HT-29 (cell line): ENCODE results near the gene MTRFR. TPM values are rescaled to one million over a fixed set of nuclear protein-coding genes. Genes with fewer than 3 reads are reported as not detected.
"Not testable (repeated sequence)": the region's sequence is repeated elsewhere in the genome, so short reads cannot be mapped to it uniquely, and the experiment has no call there.

Experiments
- DNase-seq: peaks from one replicate; pipeline ENCODE4 v3.0.0-alpha.2; 2015; ENCODE audit warnings: low spot score
- total RNA-seq: library from RNA; depleted of rRNA; stranded (reverse); fragments of >200 nt; shearing (Covaris generic); gene quantifications from 2 replicates; pipeline ENCODE4 v1.2.3, GENCODE V29; 2014; rRNA removed

The MTRFR gene
- total RNA-seq, result 11.8 and 15.6 TPM in 2 replicates

DNA sequence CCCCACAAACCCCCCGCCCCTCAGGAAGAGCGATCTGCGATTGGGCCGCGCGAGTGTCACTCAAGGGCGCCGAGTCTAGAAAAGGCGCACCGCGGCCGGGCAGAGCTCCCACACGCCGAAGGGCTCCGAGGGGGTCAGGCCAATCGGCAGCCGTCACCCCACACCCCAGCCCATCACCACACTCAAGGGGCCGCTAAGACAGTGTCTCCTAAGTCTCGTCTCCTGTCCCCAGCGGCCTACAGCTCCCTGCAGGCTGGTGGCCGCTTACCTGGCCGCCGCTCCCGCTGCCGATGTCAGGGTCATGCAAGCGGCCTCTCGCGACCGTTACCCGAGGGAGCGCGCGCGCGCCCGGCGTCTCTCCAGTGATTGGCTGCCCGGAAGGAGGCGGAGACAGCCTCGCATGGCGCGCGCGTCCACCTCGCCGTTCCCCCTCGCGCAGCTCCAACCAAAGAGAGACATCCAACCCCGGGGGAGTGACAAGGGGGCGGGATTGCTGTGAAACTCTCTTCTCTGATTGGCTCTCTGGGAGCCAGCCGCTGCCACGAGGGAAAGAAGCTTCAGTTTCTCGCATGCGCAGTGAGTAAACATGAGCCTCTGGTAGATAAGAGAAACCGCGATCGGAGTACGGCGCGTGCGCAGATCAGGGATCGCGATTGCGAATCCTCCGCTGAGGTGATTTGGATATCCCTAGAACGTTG is at the start of gene MTRFR, which contains the start of gene MPHOSPH9:
Gene MTRFR, plus strand, starts transcription at position 630 of the 698 bp plus-strand sequence. CDS start 20,239 bp downstream, outside the sequence.
Gene MPHOSPH9, minus strand, starts transcription at position 335 of the 698 bp plus-strand sequence. CDS start 2,777 bp downstream, outside the sequence.
- DNase-seq, result peak; percentile 100

GRCh38 chr12:123187637-123188036 is 45.6 kb upstream of the MTRFR start:
- DNase-seq, result no peak

DNA sequence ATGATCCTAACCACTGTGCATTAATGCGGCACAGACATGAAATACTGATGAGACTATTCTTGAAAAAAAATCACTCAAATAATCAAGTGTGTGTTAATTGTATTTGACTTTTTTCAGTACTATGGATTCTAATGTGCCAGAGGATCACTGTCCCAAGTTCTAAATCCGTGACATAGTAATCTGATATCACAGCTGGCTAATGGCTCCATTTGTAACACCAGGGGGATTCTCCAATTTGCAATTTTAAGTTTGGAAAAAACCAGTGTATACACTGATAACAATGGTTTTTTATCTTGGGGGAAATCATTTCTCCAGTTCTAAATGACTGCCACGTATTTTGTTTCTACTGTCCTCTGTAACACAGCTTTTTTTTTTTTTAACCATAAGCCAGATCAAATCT is 33.3 kb upstream of the MTRFR start:
- DNase-seq, result no peak

DNA sequence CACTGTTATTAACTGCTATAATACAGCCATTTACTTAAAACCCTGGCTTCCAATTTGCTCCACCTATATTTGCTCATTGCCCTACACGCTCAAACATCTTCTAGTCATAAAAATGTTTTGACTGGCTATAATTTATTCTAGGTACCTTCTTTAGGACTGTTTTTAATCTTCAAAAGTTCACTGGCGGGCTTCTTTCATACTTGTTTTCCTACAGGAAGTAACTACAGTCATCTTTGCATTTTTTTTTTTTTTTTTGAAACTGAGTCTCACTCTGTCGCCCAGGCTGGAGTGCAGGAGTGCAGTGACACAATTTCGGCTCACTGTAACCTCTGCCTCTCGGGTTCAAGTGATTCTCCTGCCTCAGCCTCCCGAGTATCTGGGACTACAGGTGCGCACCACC is 32.8 kb upstream of the MTRFR start:
- DNase-seq, result no peak

GRCh38 chr12:123206794-123207193 is 26.4 kb upstream of the MTRFR start:
- DNase-seq, result not testable (repeated sequence)

GRCh38 chr12:123207815-123208214 is 25.4 kb upstream of the MTRFR start:
- not testable (repeated sequence) for DNase-seq

DNA sequence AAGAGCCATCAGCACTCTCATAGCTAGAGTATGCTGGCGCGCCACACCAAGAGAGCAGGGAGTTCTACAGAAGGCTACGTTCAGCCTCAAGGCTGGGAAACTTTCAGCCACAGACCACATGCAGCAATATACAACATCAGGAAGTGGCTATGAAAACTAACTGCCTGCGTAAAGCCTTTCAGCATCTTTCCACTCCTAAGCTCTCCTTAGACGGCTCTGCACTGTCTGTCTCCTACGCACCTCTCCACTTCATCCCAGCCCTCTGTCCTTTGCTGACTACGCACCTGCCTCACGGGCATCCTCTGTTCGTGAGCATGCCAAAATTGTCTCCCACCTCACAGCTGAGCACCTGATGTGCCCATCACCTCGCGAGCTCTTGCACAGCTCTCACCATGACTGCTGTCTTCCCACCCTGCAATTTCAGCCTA is 10.0 kb upstream of the MTRFR start:
- no peak for DNase-seq

DNA sequence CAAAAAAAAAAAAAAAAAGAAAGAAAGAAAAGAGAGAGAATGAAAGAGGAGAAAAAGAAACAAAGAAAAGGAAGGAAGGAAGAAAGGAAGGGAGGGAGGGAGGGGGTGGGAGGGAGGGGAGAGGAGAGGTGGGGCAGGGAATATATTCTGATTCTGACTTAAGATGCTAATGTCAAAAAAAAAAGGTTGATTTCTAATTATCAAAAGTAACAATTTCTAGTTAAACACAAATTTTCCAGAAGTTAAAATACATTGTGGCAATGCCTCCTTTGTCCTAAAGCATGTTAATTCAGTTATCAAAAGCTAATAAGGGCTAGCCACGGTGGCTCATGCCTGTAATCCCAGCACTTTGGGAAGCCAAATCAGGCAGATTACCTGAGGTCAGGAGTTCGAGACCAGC is 7.8 kb upstream of the MTRFR start:
- DNase-seq, result no peak

GRCh38 chr12:123227581-123228258 is 5.5 kb upstream of the MTRFR start:
- no peak for DNase-seq

- no peak for DNase-seq
Measured at GRCh38 chr12:123229051-123229450, 4.2 kb upstream of the MTRFR start.

- peak; percentile 10 for DNase-seq
Measured at GRCh38 chr12:123231931-123232330, 1.3 kb upstream of the MTRFR start.

DNA sequence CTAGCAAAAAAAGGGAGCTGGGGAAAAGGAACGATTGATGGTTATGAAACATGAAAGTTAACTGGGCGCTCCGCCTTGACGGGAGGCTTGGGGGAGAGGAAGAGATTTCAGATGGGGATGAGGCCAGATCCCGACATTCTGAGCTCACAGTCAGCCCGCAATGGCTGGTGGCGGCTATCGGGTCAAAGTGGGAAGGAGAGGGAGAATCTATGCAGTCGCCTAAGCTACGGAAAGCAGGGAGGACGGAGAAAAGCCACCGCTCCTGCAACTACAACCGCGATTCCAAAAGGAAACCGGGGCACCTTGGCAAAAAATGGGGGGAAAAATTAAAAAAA is 797 bp upstream of the MTRFR start:
- DNase-seq, result no peak

DNA sequence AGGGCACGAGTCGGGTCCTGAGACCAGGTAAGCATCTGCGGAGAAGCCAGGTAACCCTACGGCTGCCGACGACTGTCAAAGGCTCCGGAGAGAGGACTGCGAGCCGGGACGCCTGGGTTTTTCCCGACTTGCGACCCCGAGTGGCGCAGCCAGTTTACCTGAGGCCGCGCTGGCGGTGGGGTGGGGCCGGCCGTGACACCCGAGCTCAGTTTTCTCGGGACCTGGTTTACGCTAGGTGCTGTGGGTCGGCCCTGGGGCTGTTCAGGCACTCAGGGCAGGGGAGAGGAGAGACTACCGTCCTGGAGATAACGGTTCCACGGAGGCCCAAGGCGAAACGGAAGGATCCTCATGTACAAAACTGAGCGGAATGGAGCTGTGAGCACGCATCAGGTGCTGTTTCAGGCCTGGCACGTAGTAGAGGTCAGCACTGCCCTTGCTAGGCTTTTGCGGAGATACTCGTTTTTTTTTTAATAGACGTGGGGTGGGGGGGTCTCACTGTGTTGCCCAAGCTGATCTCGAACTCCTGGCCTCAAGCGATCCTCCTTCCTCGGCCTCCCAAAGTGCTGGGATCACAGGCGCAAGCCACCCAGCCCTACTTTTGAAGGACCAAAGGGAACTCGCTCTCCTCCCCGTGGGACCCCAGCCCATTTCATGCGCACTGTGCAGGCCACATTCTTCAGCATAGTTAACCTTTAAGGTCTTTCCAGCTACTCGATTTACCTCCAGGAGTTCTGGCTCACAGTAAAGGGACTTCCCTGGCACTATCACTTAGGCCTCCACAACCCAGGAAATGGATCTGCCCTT is 471 bp downstream of the MTRFR start:
- DNase-seq, result peak; percentile 16

DNA sequence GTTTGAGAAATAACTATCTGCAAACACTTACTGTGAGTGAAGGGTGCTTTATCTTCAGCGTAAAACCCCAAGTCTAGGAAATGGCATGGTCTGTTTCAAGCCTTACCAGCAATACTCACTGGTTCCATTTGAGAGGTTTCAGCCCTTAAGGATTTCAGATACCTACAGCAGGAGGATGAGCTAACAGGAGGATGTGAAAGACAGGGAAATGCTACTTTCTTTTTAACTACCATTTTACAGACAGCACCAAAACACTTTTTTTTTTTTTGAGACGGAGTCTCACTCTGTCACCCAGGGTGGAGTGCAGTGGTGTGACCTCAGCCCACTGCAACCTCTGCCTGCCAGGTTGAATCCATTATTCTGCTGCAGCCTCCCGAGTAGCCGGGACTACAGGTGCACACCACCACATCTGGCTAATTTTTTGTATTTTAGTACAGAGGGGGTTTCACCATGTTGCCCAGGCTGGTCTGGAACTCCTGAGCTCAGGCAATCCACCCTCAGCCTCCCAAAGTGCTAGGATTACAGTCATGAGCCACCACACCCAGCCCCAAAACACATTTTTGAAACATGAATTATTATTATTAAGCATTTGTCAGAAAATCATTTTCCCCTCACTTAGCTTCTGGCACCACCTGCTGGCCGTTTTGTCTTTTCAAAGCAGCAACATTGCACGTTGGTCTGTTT is 4.6 kb downstream of the MTRFR start:
- peak; percentile 72 for DNase-seq

DNA sequence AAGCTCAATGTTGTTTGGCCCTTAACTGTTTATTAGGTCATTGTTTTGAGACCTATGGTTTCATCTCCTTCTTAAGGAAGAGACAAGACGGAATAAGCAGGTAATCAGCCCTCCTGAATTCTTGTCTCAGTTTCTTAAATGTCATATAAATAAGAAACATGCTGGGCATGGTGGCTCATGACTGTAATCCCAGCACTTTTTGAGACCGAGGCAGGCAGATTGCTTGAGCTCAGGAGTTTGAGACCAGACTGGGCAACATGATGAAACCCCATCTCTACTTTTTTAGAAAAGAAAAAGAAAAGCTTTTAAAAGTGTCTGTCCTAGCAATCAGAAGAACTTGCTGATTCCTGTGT is 5.1 kb downstream of the MTRFR start:
- DNase-seq, result no peak

DNA sequence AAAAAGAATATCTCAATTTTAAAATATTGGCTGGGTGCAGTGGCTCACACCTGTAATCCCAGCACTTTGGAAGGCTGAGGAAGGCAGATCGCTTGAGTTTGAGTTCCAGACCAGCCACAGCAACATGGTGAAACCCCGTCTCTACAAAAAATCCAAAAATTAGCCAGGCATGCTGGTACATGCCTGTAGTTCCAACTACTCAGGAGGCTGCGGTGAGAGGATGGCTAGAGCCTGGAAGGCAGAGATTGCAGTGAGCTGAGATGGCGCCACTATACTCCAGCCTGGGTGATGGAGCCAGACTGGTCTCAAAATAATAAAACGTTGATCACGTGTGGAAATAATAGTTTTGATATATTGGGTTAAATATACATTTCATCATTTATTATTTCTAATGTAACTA is 5.7 kb downstream of the MTRFR start:
- no peak for DNase-seq

- DNase-seq, result no peak
Measured at GRCh38 chr12:123242116-123242904, 9.1 kb downstream of the MTRFR start.

DNA sequence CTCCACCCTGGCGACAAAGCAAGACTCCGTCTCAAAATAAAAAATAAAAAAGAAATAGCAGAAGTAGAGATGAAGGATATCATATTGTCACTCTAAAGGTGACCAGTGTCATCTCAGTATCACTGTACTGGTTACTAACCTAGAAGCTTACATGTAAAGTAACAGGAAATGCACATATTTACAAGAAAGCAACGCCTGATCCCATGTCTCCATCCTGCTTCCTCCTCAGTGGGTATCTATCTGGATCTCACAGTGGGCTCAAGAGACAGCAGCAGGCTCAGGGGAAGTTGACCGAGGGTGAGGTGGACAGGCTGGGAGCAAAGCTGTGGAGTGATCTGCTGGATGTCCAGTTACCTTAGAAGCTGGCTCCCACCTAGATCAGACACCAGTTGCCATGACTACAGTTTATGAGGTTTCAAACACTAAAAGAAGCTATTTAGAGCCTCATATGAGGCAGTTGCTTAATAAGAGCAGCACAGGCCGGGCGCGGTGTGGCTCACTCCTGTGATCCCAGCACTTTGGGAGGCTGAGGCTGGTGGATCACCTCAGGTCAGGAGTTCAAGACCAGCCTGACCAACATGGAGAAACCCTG is 10.5 kb downstream of the MTRFR start:
- no peak for DNase-seq

DNA sequence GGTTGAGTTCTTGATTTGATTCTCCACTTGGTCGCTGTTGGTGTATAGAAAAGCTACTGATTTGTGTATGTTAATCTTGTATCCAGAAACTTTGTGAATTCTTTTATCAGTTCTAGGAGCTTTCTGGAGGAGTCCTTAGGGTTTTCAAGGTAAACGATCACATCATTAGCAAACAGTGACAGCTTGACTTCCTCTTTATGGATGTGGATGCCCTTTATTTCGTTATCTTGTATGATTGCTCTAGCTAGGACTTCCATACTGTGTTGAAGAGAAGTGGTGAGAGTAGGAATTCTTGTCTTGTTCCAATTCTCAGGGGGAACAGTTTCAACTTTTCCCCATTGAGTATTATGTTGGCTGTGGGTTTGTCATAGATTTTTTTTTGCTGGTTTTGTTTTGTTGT is 12.4 kb downstream of the MTRFR start:
- DNase-seq, result no peak

DNA sequence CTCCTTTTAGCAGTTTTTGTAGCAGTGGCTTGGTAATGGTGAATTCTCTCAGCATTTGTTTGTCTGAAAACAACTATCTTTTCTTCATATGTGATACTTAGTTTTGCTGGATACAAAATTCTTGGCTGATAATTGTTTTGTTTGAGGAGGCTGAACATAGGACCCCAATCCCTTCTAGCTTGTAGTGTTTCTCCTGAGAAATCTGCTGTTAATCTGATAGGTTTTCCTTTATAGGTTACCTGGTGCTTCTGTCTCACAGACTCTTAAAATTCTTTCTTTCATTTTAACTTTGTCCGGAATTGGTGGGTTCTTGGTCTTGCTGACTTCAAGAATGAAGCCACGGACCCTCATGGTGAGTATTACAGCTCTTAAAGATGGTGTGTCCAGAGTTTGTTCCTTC is 14.9 kb downstream of the MTRFR start:
- DNase-seq, result not testable (repeated sequence)
